Right forelimb (tissue), 1 donor: ENCODE data around the gene LY6G6D.

Source experiments
- DNase-seq: peaks from one replicate; pipeline ENCODE4 v3.0.0-alpha.2; 2018

Gene LY6G6D

GRCh38 chr6:31720196-31720770 is 5.1 kb downstream of the LY6G6D start:
- DNase-seq, result no peak

GRCh38 chr6:31721351-31722020 is 6.3 kb downstream of the LY6G6D start, which contains the start of gene LY6G6C:
Gene LY6G6C, minus strand, starts transcription at chr6:31721746. Its CDS starts 67 bp downstream, at chr6:31721679.
- no peak for DNase-seq

GRCh38 chr6:31722173-31722572 is 7.0 kb downstream of the LY6G6D start:
- no peak for DNase-seq

- no peak for DNase-seq
These were observed 8.3 kb downstream of the LY6G6D start, which contains the start of gene MPIG6B for GRCh38 chr6:31723245-31723979. Gene MPIG6B, plus strand, starts transcription at chr6:31723373. Its CDS starts 11 bp downstream, at chr6:31723384.

GRCh38 chr6:31723980-31724691 is 9.0 kb downstream of the LY6G6D start:
- DNase-seq, result no peak

GRCh38 chr6:31725502-31726350 is 10.6 kb downstream of the LY6G6D start:
- DNase-seq, result no peak

GRCh38 chr6:31727034-31727716 is 12.0 kb downstream of the LY6G6D start:
- no peak for DNase-seq

- no peak for DNase-seq
These were observed 12.8 kb downstream of the LY6G6D start for GRCh38 chr6:31727717-31728671.

GRCh38 chr6:31728767-31729514 is 13.8 kb downstream of the LY6G6D start, which contains the start of gene DDAH2:
Gene DDAH2, minus strand, starts transcription at chr6:31729299. Its CDS starts 138 bp downstream, at chr6:31729161.
- no peak for DNase-seq

GRCh38 chr6:31729515-31729978 is 14.4 kb downstream of the LY6G6D start:
- DNase-seq, result peak; percentile 92

GRCh38 chr6:31729979-31730630 is 15.0 kb downstream of the LY6G6D start:
- DNase-seq, result peak; percentile 97

GRCh38 chr6:31730631-31731086 is 15.5 kb downstream of the LY6G6D start:
- DNase-seq, result no peak

GRCh38 chr6:31732029-31732428 is 16.9 kb downstream of the LY6G6D start:
- DNase-seq, result no peak

GRCh38 chr6:31733734-31734133 is 18.6 kb downstream of the LY6G6D start:
- DNase-seq, result no peak

GRCh38 chr6:31734247-31734820 is 19.2 kb downstream of the LY6G6D start:
- DNase-seq, result no peak

- no peak for DNase-seq
These were observed 19.8 kb downstream of the LY6G6D start for GRCh38 chr6:31734821-31735406.

- peak; percentile 88 for DNase-seq
These were observed 21.0 kb downstream of the LY6G6D start, which contains the start of gene CLIC1 for GRCh38 chr6:31736021-31736767. Gene CLIC1, minus strand, starts transcription at chr6:31736530. Its CDS starts 230 bp downstream, at chr6:31736300.
